Gastroesophageal sphincter (tissue), 3 donors: ENCODE results near the gene DIP2C.

ENCODE experiments used
- CTCF ChIP-seq, 4 experiments: fragments of 200-600 bp in 2 of 4; fragments of 450-650 bp in 2 of 4; sonication (generic) in 1 of 4; IDR thresholded peaks; one replicate each; pipeline ENCODE4 v1.5.1; 2017 to 2019; ENCODE audit warnings: antibody characterized with exemption in 4 of 4, mild to moderate bottlenecking in 2 of 4, moderate library complexity in 2 of 4
- EP300 ChIP-seq: sonication (generic); formaldehyde crosslinking; IDR thresholded peaks from one replicate; pipeline ENCODE4 v1.6.1; 2017; ENCODE audit warnings: antibody characterized with exemption, mild to moderate bottlenecking
- POLR2A ChIP-seq, 2 donors: fragments of 450-650 bp; IDR thresholded peaks; one replicate each; pipeline ENCODE4 v1.6.1; 2017; ENCODE audit warnings: antibody characterized with exemption in 2 of 2, mild to moderate bottlenecking in 2 of 2, moderate library complexity in 1 of 2
- POLR2AphosphoS5 ChIP-seq: sonication (generic); formaldehyde crosslinking; IDR thresholded peaks from one replicate; pipeline ENCODE4 v1.6.1; 2017; ENCODE audit warnings: antibody characterized with exemption

- no peak for TF ChIP-seq CTCF (IDR thresholded peaks at IDR 0.05)
- no peak for TF ChIP-seq POLR2A (IDR thresholded peaks at IDR 0.05)
- no peak for TF ChIP-seq POLR2AphosphoS5
- TF ChIP-seq EP300, result no peak
Measured at GRCh38 chr10:412109-412508, 277.4 kb downstream of the DIP2C start.
